Measurements from ENCODE around the gene PADI3.

The PADI3 gene, protein sequence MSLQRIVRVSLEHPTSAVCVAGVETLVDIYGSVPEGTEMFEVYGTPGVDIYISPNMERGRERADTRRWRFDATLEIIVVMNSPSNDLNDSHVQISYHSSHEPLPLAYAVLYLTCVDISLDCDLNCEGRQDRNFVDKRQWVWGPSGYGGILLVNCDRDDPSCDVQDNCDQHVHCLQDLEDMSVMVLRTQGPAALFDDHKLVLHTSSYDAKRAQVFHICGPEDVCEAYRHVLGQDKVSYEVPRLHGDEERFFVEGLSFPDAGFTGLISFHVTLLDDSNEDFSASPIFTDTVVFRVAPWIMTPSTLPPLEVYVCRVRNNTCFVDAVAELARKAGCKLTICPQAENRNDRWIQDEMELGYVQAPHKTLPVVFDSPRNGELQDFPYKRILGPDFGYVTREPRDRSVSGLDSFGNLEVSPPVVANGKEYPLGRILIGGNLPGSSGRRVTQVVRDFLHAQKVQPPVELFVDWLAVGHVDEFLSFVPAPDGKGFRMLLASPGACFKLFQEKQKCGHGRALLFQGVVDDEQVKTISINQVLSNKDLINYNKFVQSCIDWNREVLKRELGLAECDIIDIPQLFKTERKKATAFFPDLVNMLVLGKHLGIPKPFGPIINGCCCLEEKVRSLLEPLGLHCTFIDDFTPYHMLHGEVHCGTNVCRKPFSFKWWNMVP

DNA sequence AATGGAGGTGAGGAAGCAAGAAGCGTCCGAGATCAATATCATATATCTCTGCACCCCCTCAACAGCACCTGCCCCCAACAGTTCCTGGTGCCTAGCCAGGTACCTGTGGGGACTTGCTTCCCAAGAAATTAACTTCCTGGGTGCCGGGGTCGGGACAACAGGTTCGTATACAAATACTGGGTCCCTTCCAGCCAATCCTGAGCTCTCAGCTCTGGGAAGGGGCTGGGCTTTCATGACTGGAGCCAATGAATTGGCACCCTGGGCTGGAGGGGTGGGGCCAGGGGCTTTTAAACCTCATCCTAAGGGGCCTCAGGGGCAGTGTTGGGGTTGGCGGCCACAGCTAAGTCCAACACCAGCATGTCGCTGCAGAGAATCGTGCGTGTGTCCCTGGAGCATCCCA lies at the start of gene PADI3:
TSS of gene PADI3 (plus strand) at position 318 of the 400 bp plus-strand sequence. CDS start at position 358, 40 bp downstream.
- DNase-seq, result no peak

DNA sequence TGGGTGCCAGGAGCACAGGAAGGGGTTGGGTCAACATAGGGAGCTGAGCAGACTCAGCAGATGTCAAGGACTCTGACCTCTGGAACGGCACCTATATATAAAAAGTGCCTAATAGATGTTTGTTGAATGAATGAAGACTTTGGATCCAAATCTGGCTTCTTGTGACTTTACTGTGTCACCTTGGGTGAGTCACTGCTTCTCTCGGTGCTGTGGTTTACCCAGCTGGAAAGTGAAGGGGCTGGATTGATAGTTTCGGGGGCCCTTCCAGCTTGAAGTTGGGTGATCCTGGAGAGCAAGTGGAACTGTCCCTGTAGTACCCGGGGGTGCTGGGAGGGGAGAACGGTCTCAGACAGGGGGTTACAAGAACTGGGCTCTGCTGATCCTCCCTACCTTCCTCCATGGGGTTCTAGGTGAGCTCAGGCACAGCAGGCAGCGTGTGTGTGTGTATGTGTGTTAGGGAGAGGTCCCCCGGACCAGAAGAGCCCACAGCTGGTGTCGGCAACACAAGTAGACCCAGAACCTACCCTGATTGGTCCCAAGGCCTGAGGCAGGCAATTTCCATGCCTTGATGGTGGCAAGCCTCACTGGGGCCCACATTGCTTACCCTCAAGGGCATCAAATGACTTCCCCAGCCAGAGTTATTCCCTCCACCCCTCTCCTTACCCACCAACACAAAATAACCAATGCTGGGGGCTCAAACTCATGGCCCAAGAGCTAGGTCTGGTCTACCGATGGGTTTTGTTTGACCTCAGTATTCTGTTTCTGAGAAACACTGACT lies 49.4 kb upstream of the PADI3 start:
- DNase-seq, result no peak

DNA sequence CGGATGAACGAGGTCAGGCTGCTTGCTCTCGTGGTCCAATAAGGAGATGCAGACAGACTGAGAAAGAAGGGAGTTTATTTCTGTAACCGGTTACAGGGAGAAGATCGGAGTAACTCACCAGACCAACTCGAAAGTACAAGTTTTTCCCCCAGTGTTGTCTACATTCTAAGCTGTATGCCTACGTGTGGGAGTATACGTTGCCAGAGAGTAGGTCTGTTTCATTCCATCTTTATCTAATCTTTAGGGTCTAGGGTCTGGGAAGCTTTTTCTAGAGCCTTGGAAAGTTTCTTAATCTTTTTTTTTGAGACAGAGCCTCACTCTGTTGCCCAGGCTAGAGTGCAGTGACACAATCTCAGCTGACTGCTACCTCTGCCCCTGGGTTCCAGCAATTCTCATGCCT lies 48.7 kb upstream of the PADI3 start:
- DNase-seq, result no peak

DNA sequence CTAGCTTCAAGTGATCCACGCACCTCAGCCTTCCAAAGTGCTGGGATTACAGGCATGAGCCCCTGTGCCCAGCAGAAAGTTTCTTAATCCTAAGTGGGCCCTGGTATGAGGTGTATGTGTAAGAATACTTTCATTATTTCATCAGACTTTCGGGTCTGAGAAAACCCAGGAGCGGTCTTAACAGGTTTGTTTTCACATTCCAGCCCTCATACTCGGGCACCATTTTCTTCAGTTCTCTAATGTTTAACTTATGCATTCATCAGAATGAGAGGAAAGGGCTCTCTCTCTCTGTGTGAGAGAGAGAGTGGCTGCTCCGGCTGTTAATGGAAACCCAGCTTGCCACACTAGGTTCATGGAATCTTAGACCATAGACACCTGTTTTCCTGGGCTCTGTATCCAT lies 48.1 kb upstream of the PADI3 start:
- DNase-seq, result no peak

DNA sequence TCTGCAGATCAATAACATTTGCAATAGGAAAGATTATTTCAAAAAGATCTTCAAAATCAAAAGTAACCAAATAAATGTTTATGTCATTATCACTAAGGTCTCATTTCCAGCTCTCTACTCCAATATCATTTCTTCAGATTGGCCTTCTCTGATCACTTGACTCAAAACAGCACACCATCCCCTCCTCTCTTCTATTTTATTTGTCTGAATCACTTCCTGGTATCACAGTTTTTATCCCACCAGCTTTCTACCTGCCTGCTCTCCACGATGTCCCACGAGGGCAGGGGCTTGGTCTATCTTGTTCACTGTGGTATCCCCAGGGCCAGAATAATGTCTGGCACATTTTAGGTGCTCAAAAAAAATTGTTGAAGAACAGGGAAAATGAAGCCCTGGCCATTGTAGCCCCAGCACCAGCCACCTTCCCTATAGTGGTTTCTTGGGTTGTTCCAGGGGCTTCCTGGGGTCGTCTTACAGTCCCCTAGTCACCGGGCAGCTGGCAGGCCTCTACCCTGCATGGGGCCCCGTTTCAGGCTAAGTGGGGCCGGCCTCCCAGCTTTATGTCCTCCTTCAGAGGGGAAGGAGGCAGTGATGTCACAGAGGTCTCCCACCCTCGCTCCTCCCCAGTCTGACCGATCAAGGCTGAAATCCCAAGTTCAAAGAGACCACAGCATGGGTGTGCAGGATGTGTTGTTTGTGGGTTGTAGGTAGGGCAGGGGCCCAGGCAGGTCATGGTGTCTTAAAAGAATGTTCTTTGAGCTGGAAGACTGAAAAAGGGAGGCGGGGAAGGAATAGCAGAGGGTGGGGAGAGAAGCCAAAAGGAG lies 47.5 kb upstream of the PADI3 start:
- no peak for DNase-seq

DNA sequence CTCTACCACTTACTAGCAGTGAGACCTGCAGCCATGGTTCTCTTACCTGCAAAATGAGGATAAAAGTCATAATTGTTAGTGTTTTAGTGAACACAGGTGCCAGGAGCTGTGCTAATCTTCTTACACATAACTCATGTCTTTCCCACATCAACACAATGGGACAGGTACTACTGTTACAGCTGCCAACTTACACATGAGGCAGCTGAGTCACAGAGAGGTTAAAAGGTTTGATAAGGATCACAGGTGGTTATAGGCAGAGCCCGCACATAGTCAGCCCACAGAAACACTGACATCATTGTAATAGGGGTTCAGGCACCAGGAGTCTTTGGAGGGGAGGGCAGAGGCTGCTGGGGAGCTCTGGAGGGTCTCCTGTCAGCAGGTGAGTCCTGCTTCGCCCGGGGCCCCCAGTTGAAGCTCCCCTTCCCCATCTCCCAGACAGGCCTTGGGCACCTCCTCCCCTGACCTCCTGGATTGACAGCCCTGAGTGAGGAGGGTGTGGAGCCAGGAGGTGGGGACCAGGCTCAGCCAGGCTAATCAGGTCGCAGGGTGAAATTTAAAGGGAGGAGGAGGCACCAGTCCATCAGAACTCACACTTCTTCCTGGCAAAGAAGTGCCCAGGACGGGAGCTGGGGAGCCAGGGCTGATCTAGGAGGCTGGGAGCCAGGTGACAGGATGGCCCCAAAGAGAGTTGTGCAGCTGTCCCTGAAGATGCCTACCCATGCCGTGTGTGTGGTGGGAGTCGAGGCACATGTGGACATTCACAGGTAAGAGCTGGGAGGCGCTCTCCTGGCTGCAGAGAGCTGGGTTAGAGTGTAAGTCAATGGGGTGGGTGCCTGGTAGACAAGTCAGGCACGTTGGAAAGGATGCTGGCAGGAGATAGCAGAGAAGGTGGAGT lies 44.1 kb upstream of the PADI3 start, which contains the start of gene PADI1:
TSS of gene PADI1 (plus strand) at position 583 of the 895 bp plus-strand sequence. CDS start at position 673, 90 bp downstream.
- no peak for DNase-seq

DNA sequence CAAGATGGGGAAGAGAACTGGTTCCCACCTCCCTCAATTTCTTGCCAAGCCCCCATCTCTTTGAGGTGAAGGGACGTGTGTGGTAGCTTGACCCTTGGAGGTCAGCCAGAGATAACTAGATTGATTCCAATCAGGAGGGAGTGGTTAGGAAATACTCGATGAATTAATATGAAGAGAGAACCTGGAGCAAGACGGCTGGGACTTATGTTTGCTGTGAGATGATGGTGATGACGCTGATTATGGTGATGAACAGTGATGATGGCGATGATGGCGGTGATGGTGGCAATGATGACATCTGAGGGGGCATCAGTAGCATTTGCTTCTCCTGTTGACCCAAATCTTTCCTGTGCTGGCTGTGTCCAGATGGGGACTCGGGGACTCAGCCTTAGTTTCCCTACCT lies 43.2 kb upstream of the PADI3 start:
- DNase-seq, result no peak

DNA sequence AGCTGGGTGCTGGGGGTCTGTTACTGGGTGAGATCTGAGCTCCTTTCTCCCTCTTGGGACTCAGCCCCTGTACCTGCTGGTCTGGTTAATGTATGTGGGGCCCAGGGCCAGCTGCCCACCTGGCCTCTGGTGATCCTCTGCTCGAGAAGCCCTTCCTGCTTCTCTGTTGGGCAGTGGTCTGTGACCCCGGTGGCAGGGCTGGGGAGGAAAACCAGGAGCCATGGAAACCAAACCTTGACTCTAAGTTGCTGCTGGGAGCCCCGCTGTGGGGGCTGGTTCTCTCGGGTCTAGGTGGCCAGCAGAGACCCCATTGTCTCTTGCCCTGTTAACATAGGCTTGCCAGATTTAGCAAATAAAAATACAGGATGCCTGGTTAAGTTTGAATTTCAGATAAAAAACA lies 42.7 kb upstream of the PADI3 start:
- DNase-seq, result peak; percentile 12

DNA sequence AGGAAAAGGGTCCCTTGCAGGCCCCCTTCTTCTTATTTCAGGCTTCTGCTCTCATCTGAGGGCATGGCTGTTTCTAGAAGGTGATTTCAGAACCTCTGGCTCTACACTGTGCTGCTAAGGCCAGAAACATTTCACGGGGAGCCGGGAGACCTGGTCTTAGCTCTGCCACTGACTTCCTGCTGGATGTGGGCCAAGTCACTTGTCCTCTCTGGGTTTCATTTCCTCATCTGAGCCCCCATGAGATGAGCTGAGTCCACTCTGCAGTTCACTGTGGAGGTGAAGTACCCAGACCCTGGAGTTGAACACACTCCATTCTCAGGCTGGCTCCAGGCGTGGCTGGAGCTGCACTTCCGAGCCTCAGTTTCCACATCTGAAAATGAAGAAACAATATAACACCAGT lies 41.9 kb upstream of the PADI3 start:
- DNase-seq, result peak; percentile 27

DNA sequence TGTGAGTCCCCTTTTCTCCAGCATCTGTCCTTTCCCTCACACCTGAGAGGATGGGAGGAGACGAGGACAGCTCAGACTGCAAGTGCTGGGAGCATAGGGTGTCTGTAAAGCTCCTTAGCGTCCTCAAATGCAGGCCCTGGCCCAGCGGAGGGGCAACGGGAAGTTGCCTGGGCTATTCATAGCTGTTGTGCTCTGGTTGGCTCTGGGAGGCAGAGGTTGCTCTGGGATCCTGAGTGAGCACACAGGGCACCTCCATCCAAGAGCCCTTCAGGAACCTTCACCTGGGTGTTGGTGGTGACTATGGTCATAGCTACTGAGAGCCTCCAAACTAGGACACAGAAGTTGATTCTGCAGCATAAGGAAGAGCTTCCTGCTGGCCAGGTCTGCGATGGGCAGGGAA lies 41.4 kb upstream of the PADI3 start:
- no peak for DNase-seq

DNA sequence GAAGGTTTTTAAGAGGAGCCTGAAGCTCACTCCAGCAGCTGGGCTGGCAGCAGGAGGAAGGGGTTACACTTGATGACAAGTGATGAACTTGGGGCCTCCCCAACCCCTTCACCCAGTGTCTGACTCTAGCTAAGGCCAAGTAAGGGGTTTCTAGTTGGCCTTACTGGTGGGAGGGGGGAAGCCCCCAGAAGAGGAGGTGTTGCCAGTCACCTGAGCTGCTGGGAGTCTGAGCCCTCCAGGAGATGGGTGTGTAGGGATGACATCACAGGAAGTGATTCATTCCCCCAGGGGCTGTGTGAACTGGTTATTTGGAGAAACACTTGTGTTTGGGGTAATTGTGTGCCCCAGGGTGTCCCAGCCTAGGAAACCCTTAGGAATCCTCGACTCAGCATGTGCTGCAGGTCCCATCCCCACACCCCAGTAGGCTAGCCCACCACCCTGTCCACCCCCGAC lies 40.9 kb upstream of the PADI3 start:
- peak; percentile 15 for DNase-seq

DNA sequence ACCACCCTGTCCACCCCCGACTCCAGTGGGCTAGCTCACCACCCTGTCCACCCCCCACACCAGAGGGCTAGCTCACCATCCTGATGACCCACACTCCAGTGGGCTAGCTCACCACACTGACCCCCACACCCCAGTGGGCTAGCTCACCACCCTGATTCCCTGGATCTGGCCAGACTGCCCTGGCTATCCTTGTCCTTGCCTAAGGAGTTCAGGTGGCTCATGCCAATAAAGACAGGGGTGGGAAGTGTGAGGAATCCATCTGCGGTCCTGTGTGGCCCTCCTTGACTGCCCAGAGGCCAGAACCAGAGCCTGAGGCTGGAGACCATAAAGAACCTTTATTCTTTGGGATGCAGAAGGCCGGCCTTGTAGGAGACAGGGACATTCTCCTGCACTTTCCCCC lies 40.4 kb upstream of the PADI3 start:
- DNase-seq, result peak; percentile 29

DNA sequence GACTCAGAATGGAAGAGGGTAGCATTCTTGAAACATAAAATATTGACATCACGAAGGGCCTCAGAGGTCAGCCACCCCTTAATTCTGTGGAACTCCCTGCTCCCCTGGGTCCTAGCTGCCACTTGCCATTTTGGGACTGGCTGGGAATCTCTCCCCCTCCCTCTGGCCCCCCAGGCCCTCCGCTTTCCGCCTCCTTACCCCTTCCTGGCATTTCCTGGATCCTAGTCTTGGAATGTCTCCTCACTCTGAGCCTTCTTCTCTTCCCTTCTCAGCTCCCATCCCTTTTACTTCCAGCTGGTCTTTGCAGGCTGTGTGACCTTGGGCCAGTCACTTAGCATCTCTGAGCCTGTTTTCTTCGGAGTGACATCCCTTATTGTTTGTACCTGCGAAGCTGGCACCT lies 39.5 kb upstream of the PADI3 start:
- peak; percentile 29 for DNase-seq

DNA sequence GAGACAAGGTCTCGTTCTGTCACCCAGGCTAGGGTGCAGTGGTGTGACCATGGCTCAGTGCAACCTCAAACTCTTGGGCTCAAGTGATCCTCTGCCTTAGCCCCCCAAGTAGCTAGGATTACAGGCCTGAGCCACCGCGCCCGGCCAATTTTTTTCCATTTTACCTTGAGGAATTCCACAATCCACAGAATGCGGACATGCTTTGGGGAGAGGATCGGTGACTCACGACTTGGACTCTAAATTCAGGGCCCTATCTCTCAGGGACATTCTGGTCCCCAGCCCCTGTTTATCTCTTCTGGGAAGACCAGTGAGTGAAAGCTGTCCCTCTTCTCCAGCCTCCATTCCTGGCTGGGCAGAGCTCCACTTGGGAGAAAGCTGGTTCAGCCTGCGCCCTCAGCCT lies 38.7 kb upstream of the PADI3 start:
- peak; percentile 12 for DNase-seq

DNA sequence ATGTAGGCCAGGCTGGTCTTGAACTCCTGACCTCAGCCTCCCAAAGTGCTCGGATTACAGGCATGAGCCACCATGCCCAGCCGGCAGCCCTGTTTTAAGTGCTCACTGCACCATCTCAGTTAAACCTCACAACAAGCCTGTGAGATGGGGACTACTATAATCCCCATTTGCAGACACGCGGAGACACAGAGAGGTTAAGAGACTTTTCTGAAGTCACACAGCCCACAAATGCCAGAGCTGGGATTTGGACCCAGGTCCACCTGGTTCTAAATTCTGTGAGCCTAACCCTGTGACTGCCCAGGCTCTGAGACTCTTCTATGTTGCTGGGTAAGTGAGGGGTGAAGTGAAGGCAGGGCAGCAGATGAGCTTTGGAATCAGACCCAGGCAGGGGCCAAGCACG lies 37.5 kb upstream of the PADI3 start:
- DNase-seq, result no peak

DNA sequence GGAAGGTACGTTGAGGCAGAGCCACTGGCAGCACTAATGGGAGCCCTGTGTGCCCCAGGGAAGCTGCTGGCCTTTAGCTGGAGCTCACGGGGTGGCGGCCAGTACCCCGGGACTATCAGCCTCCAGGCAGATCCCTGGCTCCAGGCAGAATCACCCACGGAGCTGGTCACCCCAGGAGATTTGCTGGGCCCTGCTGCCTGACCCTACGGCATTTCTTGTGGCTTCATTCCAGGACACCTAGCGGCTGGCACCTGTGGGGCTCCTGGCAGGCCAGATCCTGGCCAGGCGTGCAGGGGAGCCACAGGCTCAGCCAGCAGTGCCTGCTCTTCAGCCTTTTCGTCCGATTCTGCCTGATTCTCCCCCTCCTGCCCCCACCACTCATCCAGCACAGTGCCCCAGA lies 36.9 kb upstream of the PADI3 start:
- DNase-seq, result peak; percentile 23

DNA sequence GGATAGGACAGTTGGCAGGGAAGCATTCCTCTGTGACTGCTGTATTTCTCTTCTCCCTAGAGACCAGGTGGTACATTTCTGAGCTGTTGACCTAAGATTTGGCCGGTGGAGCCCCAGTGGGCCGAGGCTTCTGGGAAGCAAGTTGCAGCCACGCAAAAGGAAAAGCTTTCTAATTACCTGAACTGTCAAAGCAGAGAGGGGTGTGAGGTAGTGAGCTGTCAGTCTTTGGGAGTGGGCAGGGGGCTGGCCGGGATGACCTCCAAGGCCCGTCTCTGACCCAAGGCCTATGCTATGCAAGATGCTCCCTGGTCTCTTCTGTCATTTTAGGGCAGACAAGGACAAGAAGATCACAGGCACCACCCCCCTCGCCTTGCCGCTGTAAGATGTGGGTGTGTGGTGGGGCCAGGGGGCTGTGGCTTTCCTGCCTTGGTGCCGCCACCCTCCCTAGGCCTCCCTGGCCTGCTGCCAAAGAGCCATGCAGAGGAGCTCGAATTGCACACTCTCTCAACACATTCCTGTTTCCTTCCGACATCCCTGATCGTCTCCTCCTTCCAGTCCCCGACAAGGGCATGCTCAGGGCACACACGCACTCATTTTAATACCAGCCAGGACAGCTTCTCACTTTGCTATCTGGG lies 36.3 kb upstream of the PADI3 start:
- DNase-seq, result peak; percentile 83

DNA sequence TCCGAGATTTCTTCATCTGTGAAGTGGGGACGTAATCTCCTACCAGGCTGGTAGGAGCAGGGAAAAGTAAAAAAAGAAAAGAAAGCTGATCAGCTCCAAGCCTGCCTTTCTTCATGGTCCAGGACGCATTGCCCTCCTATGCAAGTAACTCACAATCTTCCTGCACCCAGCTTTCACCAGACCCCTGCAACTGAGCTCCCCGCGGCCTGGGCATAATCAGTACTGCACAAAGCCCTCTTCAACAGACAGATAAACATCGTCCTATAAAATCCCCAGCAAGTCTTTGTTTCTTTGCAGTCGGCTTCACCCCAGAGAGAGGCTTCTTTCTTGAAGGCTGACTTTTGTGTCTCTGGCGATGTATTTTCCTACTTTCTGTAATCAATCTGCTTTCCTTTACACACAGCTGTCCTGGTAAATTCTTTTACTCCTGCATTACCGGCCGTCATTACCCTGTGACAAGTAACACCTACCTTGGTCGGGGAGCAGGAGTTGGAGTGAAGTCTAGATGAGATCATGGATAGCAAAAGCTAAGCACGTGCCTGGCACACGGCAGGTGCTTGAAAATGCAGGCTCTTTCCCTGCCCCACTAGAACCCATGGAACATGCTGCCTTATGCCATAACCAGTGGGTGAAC lies 35.6 kb upstream of the PADI3 start:
- no peak for DNase-seq

DNA sequence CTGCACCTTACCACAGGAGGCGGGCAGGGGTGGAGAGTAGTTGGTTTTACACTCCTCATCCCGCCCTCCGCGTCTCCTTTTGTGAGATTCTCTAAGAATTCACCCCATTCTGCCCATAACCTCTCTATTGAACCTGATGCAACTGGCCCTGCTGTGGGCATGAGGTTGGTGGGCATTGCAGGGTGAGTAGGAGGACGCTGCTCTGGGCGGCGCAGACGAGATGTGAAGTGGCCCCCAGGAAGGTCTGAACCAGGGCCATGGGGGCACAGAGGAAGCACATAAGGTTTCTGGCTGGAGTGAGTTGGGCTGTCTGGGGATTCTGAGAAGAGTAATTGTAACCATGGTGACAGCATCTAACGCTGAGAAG lies 35.1 kb upstream of the PADI3 start:
- no peak for DNase-seq

DNA sequence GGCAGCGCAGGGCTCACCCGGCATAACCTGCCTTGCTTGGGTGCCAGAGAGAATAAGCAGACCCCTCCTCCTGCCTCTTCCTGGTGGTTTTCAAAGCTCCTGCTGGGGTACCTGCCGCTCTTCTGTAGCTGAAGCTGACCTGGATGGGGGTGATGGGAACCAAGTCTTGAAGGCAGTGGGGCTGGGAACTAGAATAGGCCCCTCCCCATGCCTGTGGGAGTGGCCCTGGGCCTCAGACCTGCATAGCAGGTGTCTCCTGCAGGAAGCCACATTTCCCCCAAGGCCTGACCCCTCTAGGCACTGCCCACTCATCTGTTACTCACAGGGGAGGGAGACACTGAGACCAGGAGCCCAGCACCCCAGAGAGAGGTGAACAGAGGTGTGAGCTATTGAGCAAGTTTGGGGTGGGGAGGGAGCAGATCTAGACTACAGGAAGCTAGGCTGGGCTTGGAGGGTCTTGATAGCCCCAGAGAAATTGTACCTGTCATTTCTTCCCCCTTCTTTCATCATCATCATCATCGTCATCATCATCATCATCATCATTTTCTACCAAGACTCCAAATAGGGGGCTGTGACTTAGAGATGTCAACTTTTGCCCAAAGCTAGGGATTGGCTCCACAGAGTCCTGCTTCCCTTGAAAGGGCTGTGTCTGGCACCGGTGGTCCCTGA lies 33.9 kb upstream of the PADI3 start:
- no peak for DNase-seq

Data from left hindlimb (tissue), 1 donor.